T-helper 22 cell (primary cell): ENCODE measurements around the gene DNAJB13.

ENCODE experiments used
- DNase-seq: peaks from one replicate; pipeline ENCODE4 v3.0.0-alpha.2; 2020; ENCODE audit warnings: low read depth

DNAJB13 gene

DNA sequence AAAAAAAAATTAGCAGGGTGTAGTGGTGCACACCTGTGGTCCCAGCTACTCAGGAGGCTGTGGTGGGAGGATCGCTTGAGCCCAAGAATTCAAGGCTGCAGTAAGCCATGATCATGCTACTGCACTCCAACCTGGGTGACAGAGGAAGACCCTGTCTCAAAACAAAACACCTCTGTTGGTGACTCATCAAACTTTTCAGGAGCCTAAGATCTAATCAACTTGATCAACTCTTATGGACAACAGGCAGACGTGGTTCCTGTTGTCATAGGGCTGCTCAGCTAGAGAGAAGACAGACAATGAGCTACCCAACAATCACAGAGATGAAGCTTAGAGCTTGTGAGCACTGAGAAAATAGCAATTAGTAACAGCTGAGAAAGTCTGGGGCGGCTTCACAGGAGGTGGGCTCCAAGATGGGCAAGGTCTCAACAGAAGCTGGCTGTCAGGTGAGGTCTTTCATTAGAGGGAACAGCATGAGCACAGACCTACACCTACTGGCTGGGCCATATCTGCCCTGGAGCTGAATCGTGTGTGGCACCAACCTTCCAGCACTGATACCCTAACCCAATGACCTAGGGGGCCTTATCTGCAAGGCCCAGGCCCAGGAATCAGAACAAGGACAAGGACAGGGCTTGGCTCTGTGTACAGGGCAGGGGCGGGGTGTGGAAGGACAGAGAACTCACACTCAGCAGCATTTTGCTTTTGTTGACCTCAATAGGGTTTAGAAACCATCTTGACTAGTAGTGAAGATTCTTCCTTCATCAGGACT, 65.3 kb downstream of the DNAJB13 start:
- DNase-seq: no peak

DNA sequence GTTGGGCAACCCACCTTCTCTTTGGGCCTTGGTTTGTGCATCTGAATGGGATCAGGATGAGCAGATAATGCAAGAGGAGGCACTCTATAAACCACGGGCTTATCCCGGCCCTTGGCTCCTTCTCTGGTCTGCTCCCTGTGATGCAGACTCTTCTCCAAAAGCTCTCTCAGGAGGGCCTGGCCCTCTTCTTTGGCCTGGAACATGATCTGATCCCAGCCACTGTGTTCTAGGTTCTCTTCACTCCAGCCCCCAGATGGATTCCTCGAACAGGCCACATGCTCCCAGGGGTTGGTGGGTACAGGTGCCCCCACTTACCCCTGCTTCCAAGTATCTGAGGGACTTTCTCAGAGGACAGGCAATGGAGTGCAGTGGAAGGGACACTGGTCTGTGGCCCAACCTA, 66.8 kb downstream of the DNAJB13 start:
- DNase-seq: no peak

GRCh38 chr11:74018331-74019005, 67.6 kb downstream of the DNAJB13 start:
- DNase-seq: no peak

GRCh38 chr11:74019104-74019738, 68.4 kb downstream of the DNAJB13 start:
- DNase-seq: no peak

DNA sequence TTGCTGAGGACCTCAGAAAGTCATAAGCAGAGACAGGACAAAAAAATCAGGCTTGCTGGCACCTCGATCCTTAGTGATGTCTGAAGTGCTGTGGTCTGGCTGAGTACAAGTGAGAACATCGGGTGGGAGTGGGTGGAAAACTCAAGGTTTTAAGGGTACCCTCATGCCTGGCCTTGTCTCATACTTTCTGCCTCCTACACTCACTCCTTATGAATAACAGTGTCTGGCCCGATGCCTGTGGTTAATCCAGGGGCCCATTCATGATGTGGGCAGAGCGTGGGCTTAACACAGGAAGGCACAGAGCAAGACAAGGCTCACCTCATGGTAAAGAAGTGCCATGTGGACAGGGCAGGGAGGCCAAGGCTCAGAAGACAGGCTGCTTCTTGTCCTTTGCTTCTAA, 69.0 kb downstream of the DNAJB13 start:
- no peak for DNase-seq
